Fibroblast of peridontal ligament (primary cell): ENCODE measurements around the gene NAALADL2.
"Not testable (repeated sequence)": the region's sequence is repeated elsewhere in the genome, so short reads cannot be mapped to it uniquely, and the experiment has no call there.

Experiments used
- DNase-seq: peaks from one replicate; pipeline ENCODE4 v3.0.0-alpha.2; 2010; ENCODE audit errors: extremely low read depth

NAALADL2 gene

GRCh38 chr3:175357758-175358157, 498.6 kb downstream of the NAALADL2 start:
- DNase-seq: peak; percentile 3

GRCh38 chr3:175358935-175359334, 499.8 kb downstream of the NAALADL2 start:
- no peak for DNase-seq

GRCh38 chr3:175370426-175370825, 511.3 kb downstream of the NAALADL2 start:
- DNase-seq: peak; percentile 34

- DNase-seq: not testable (repeated sequence)
Observed at GRCh38 chr3:175371187-175371586, 512.1 kb downstream of the NAALADL2 start.

GRCh38 chr3:175374705-175375104, 515.6 kb downstream of the NAALADL2 start:
- DNase-seq: no peak

- DNase-seq: no peak
Observed at GRCh38 chr3:175378348-175378747, 519.2 kb downstream of the NAALADL2 start.

- no peak for DNase-seq
Observed at GRCh38 chr3:175381685-175382084, 522.6 kb downstream of the NAALADL2 start.

- DNase-seq: peak; percentile 43
Observed at GRCh38 chr3:175383371-175383770, 524.2 kb downstream of the NAALADL2 start.

- no peak for DNase-seq
Observed at GRCh38 chr3:175383813-175384212, 524.7 kb downstream of the NAALADL2 start.

GRCh38 chr3:175384569-175384968, 525.4 kb downstream of the NAALADL2 start:
- no peak for DNase-seq

GRCh38 chr3:175386630-175387029, 527.5 kb downstream of the NAALADL2 start:
- DNase-seq: peak; percentile 31

- no peak for DNase-seq
Observed at GRCh38 chr3:175389560-175389959, 530.4 kb downstream of the NAALADL2 start.

- no peak for DNase-seq
Observed at GRCh38 chr3:175391601-175392000, 532.5 kb downstream of the NAALADL2 start.

- peak; percentile 67 for DNase-seq
Observed at GRCh38 chr3:175392653-175393052, 533.5 kb downstream of the NAALADL2 start.

- no peak for DNase-seq
Observed at GRCh38 chr3:175397372-175397771, 538.2 kb downstream of the NAALADL2 start.

GRCh38 chr3:175398676-175399075, 539.5 kb downstream of the NAALADL2 start:
- peak; percentile 62 for DNase-seq

- DNase-seq: no peak
Observed at GRCh38 chr3:175399156-175399840, 540.2 kb downstream of the NAALADL2 start.

GRCh38 chr3:175404027-175404426, 544.9 kb downstream of the NAALADL2 start:
- DNase-seq: peak; percentile 60

- no peak for DNase-seq
Observed at GRCh38 chr3:175404621-175405020, 545.5 kb downstream of the NAALADL2 start.

- peak; percentile 90 for DNase-seq
Observed at GRCh38 chr3:175410251-175410650, 551.1 kb downstream of the NAALADL2 start.

- DNase-seq: peak; percentile 93
Observed at GRCh38 chr3:175411405-175411804, 552.3 kb downstream of the NAALADL2 start.

GRCh38 chr3:175411946-175412345, 552.8 kb downstream of the NAALADL2 start:
- DNase-seq: no peak

GRCh38 chr3:175413926-175414325, 554.8 kb downstream of the NAALADL2 start:
- no peak for DNase-seq

- DNase-seq: no peak
Observed at GRCh38 chr3:175416600-175416999, 557.5 kb downstream of the NAALADL2 start.
